HG03066 (cell line): Measurements from ENCODE around the gene SLC38A2.
"Not testable (repeated sequence)": the region's sequence is repeated elsewhere in the genome, so short reads cannot be mapped to it uniquely, and the experiment has no call there.

ENCODE experiments used
- ATAC-seq: cut with Tn5 transposase; IDR thresholded peaks from one replicate; pipeline ENCODE4 v1.9.1; 2021; ENCODE audit warnings: low read depth; ENCODE audit not compliant: unreplicated experiment

SLC38A2 gene

GRCh38 chr12:46372544-46373300 is at the start of gene SLC38A2:
SLC38A2 (minus strand) TSS chr12:46372773; CDS start chr12:46371293, 1,480 bp downstream.
- peak; percentile 77 for ATAC-seq

DNA sequence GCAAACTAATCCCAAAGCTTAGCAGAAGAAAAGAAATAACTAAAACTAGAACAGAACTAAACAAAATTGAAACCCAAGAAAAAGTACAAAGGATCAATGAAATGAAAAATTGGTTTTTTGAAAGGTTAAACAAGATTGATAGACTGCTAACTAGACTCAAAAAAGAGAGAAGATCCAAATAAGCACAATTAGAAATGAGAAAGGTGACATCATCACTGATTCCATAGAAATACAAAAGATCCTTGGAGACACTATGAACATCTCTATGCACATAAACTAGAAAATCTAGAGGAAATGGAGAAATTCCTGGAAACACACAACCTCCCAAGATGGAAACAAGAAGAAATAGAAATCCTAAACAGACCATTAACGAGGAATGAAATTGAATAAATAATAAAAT is 47.1 kb upstream of the SLC38A2 start:
- no peak for ATAC-seq

GRCh38 chr12:46415552-46415951 is 43.0 kb upstream of the SLC38A2 start:
- no peak for ATAC-seq

GRCh38 chr12:46414591-46415268 is 42.2 kb upstream of the SLC38A2 start:
- ATAC-seq: no peak

DNA sequence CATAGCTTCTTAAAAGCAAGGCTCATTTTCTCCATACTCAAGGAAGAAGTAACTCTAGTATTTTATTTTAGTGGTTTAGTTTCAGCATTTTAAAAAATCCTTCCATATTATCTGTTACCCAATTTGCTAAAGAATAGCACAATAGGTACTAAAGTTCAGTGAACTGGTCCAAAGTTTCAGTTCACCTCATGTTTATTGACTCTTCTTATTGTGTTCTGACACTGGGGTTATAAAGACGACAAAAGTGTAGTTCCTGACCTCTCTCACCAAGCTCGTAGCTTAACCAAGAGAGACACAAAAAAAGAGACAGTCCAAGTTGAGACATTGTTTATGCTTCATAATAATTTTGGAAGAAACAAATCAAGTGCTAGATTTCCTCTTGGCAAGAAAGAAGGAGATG is 40.8 kb upstream of the SLC38A2 start:
- no peak for ATAC-seq

DNA sequence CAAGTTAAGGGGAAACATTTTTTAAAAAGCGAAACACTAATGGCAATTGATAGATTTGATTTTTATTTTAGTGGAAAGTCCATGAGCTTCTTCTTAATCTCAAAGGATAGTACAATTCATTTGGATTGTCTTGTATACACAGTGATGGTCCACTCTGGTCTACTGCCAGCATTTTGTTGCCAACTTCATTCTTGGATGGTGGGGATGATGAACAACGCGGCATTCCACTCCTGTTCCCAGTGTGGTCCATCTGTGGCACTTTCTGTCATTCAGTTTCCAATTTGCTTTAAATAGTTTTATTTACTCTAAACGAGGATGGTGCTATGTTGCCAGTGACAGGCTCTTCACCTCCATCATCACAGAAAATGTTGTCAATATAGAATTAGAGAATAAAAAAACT is 40.3 kb upstream of the SLC38A2 start:
- ATAC-seq: no peak

DNA sequence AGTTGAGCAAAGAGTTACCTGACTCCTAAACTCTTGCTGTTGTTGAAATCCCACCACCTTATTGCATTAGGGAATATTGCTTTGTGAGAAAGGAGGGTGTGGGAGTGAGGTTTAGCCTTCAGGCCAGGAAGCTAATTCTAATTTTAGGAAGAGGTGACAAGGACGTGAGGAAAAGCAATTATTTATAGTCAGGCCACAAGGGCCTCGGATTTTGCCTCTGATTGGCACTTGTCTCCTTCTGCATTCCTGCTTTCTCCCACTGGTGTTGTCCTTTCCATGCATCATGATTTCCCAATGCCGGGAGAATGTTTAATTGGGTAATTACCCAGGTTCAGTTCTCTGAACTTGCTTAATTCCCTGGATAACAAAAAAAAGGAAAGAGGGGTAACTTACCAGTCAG is 37.9 kb upstream of the SLC38A2 start:
- no peak for ATAC-seq

- no peak for ATAC-seq
Measured at GRCh38 chr12:46409974-46410373, 37.4 kb upstream of the SLC38A2 start.

- ATAC-seq: no peak
Measured at GRCh38 chr12:46409342-46409741, 36.8 kb upstream of the SLC38A2 start.

DNA sequence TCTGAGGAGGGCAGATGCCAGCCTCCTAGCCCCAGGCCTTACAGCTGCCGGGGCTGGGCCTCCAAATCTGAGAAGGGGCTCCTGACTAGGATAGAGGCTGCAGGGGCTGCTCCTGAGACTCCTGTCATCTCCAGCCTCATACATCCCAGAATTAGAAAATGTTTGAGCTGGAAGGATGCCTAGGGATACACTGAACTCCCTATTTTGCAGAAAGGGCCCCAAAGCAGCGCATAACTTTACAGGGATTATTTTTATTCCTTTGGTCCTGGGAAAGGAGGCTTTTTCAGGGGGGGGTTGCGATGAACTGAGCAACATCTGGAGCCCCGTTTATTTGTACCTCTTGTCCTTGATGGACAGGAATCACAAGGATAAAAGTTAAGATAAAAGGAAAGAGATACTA is 35.9 kb upstream of the SLC38A2 start:
- ATAC-seq: no peak

- ATAC-seq: no peak
Measured at GRCh38 chr12:46407361-46407760, 34.8 kb upstream of the SLC38A2 start.

GRCh38 chr12:46406352-46407027 is 33.9 kb upstream of the SLC38A2 start:
- ATAC-seq: no peak

GRCh38 chr12:46404733-46405132 is 32.2 kb upstream of the SLC38A2 start:
- no peak for ATAC-seq

GRCh38 chr12:46404225-46404631 is 31.7 kb upstream of the SLC38A2 start:
- ATAC-seq: no peak

- no peak for ATAC-seq
Measured at GRCh38 chr12:46403719-46404070, 31.1 kb upstream of the SLC38A2 start.

- no peak for ATAC-seq
Measured at GRCh38 chr12:46402941-46403718, 30.6 kb upstream of the SLC38A2 start.

- ATAC-seq: no peak
Measured at GRCh38 chr12:46402451-46402850, 29.9 kb upstream of the SLC38A2 start.

GRCh38 chr12:46401662-46402061 is 29.1 kb upstream of the SLC38A2 start:
- ATAC-seq: no peak

DNA sequence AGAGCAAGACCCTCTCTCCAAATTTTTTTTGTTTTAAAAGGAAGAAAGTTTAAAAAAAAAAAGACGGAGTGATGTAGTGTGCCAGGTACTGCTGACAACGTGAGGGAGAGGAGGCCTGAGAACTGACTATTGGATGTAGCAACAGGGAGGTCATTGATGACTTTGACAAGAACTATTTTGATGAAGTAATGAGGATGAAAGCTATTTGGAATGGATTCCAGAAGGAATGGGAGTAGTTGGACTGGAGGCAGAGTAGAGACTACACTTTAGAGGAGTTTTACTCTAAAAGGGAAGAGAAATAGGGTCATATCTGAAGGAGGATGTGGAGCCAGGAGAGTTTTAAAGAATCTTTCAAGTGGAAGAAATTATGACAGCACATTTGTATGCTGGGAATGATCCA is 27.8 kb upstream of the SLC38A2 start:
- ATAC-seq: no peak

DNA sequence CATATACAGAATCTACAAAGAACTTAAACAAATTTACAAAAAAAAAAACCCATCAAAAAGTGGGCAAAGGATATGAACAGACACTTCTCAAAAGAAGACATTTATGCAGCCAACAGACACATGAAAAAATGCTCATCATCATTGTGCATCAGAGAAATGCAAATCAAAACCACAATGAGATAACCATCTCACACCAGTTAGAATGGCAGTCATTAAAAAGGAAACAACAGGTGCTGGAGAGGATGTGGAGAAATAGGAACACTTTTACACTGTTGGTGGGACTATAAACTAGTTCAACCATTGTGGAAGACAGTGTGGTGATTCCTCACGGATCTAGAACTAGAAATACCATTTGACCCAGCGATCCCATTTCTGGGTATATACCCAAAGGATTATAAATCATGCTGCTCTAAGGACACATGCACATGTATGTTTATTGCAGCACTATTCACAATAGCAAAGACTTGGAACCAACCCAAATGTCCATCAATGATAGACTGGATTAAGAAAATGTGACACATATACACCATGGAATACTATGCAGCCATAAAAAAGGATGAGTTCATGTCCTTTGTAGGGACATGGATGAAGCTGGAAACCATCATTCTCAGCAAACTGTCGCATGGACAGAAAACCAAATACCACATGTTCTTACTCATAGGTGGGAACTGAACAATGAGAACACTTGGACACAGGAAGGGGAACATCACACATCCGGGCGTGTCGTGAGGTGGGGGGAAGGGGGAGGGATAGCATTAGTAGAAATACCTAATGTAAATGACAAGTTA is 27.1 kb upstream of the SLC38A2 start:
- ATAC-seq: not testable (repeated sequence)
